Astrocyte (in vitro differentiated cells and primary cell): ENCODE data around the gene FAHD2B. TPM values are rescaled to one million over a fixed set of nuclear protein-coding genes. Genes with fewer than 3 reads are reported as not detected.
"Not testable (repeated sequence)": the region's sequence is repeated elsewhere in the genome, so short reads cannot be mapped to it uniquely, and the experiment has no call there.

Experiments
- DNase-seq: peaks from one replicate; pipeline ENCODE4 v3.0.0-alpha.2; 2010; ENCODE audit warnings: low read depth
- FAIRE-seq: peaks from 2 replicates; lab custom pipeline; 2011; peaks lifted over from hg19 to GRCh38; lab: Jason Lieb, UNC
- H2AFZ ChIP-seq: 2 replicates; pipeline ENCODE4 v1.6.0; 2012; ENCODE audit warnings: low read depth, low read length, inconsistent platforms
- H3K27ac ChIP-seq: 2 replicates; pipeline ENCODE4 v1.5.1; 2011; ENCODE audit warnings: low read depth, low read length, inconsistent platforms
- H3K27me3 ChIP-seq: 2 replicates; pipeline ENCODE4 v1.6.0; 2011; ENCODE audit warnings: low read length, inconsistent platforms; ENCODE audit not compliant: insufficient read depth
- H3K36me3 ChIP-seq: 2 replicates; pipeline ENCODE4 v1.5.1; 2011; ENCODE audit warnings: low read length, inconsistent platforms; ENCODE audit not compliant: insufficient read depth
- H3K4me1 ChIP-seq: 2 replicates; pipeline ENCODE4 v1.5.1; 2011; ENCODE audit warnings: low read length, inconsistent platforms; ENCODE audit not compliant: insufficient read depth
- H3K4me2 ChIP-seq: 2 replicates; pipeline ENCODE4 v1.6.0; 2012; ENCODE audit warnings: low read length, inconsistent platforms
- H3K4me3 ChIP-seq: 2 replicates; pipeline ENCODE4 v1.5.1; 2011; ENCODE audit warnings: low read depth, mild to moderate bottlenecking, low read length, inconsistent platforms; ENCODE audit not compliant: insufficient read depth
- H3K79me2 ChIP-seq: 2 replicates; pipeline ENCODE4 v1.6.0; 2012; ENCODE audit warnings: mild to moderate bottlenecking, low read length, inconsistent platforms; ENCODE audit not compliant: insufficient read depth
- H3K9ac ChIP-seq: 2 replicates; pipeline ENCODE4 v1.6.0; 2012; ENCODE audit warnings: mild to moderate bottlenecking, low read length, inconsistent platforms
- H3K9me3 ChIP-seq: 2 replicates; pipeline ENCODE4 v1.5.1; 2012; ENCODE audit warnings: low read depth, mild to moderate bottlenecking, low read length, inconsistent platforms; ENCODE audit not compliant: insufficient read depth
- H4K20me1 ChIP-seq: 2 replicates; pipeline ENCODE4 v1.6.0; 2012; ENCODE audit warnings: low read length, inconsistent platforms; ENCODE audit not compliant: insufficient read depth
- H3K27ac Mint-ChIP-seq: one replicate; pipeline ENCODE4 v1.8.0; 2021; ENCODE audit warnings: mild to moderate bottlenecking, mixed read lengths; ENCODE audit not compliant: unreplicated experiment
- H3K27me3 Mint-ChIP-seq: one replicate; pipeline ENCODE4 v1.8.0; 2021; ENCODE audit warnings: low read depth, mixed read lengths; ENCODE audit not compliant: unreplicated experiment
- H3K36me3 Mint-ChIP-seq: one replicate; pipeline ENCODE4 v1.8.0; 2021; ENCODE audit warnings: low read depth, mixed read lengths; ENCODE audit not compliant: unreplicated experiment
- H3K4me1 Mint-ChIP-seq: one replicate; pipeline ENCODE4 v1.8.0; 2021; ENCODE audit warnings: low read depth, mixed read lengths; ENCODE audit not compliant: unreplicated experiment
- H3K4me3 Mint-ChIP-seq: one replicate; pipeline ENCODE4 v1.8.0; 2021; ENCODE audit warnings: mild to moderate bottlenecking, moderate library complexity, mixed read lengths; ENCODE audit not compliant: unreplicated experiment
- H3K9me3 Mint-ChIP-seq: one replicate; pipeline ENCODE4 v1.8.0; 2021; ENCODE audit warnings: mild to moderate bottlenecking, mixed read lengths; ENCODE audit not compliant: unreplicated experiment
- CTCF ChIP-seq: IDR thresholded peaks from 2 replicates; pipeline ENCODE4 v1.5.1; 2011; ENCODE audit warnings: low read depth, mild to moderate bottlenecking, inconsistent platforms, low read length, moderate library complexity; ENCODE audit not compliant: insufficient read depth
- EZH2 ChIP-seq: IDR thresholded peaks from 2 replicates; pipeline ENCODE4 v1.6.1; 2012; ENCODE audit warnings: mild to moderate bottlenecking, low read length, inconsistent platforms; ENCODE audit not compliant: insufficient read depth
- total RNA-seq: library from RNA; stranded (reverse); gene quantifications from 2 replicates; pipeline ENCODE4 v1.2.1, GENCODE V29; 2021

FAHD2B gene
- total RNA-seq, 1 donor from 2014 or later: 4.3 TPM

GRCh38 chr2:97068074-97068473 is 26.6 kb downstream of the FAHD2B start:
- no peak overlapping the region for H3K4me2 ChIP-seq
- H3K4me3 ChIP-seq: no peak overlapping the region
- Mint-ChIP-seq H3K27ac (no peak overlapping the region), H3K36me3 (no peaks in the 10 kb centered on the region), H3K27me3 (peaks cover 23% of the 10 kb centered on the region), H3K9me3 (peaks cover 6% of the 10 kb centered on the region), H3K4me1 (no peaks in the 10 kb centered on the region), H3K4me3 (no peak overlapping the region)
- TF ChIP-seq EZH2 (no peak), CTCF (no peak)
- no peaks in the 10 kb centered on the region for H3K79me2 ChIP-seq
- no peaks in the 10 kb centered on the region for H3K36me3 ChIP-seq
- FAIRE-seq (no peak), DNase-seq (no peak)
- H3K27ac ChIP-seq: no peak overlapping the region
- no peaks in the 10 kb centered on the region for H3K4me1 ChIP-seq
- peaks cover 2% of the 10 kb centered on the region for H3K27me3 ChIP-seq
- H2AFZ ChIP-seq: no peak overlapping the region
- H3K9ac ChIP-seq: no peak overlapping the region
- peaks cover 5% of the 10 kb centered on the region for H3K9me3 ChIP-seq
- no peaks in the 10 kb centered on the region for H4K20me1 ChIP-seq

- Histone ChIP-seq H3K36me3 (no peaks in the 10 kb centered on the region), H3K4me3 (no peak overlapping the region), H3K79me2 (no peaks in the 10 kb centered on the region), H3K9me3 (peaks cover 5% of the 10 kb centered on the region), H4K20me1 (no peaks in the 10 kb centered on the region), H3K4me1 (no peaks in the 10 kb centered on the region), H3K4me2 (no peak overlapping the region), H3K9ac (no peak overlapping the region), H3K27ac (no peak overlapping the region), H2AFZ (no peak overlapping the region), H3K27me3 (peaks cover 2% of the 10 kb centered on the region)
- Mint-ChIP-seq H3K4me1 (no peaks in the 10 kb centered on the region), H3K27ac (no peak overlapping the region), H3K36me3 (no peaks in the 10 kb centered on the region), H3K4me3 (no peak overlapping the region), H3K27me3 (peaks cover 26% of the 10 kb centered on the region), H3K9me3 (peaks cover 6% of the 10 kb centered on the region)
- FAIRE-seq: no peak
- no peak for DNase-seq
- TF ChIP-seq CTCF (no peak), EZH2 (no peak)
Observed at GRCh38 chr2:97067279-97068004, 27.2 kb downstream of the FAHD2B start.

- not testable (repeated sequence) for H3K4me3 ChIP-seq, H3K9ac ChIP-seq, H3K27me3 ChIP-seq, H3K4me3 Mint-ChIP-seq, H3K27ac Mint-ChIP-seq, H2AFZ ChIP-seq, H3K9me3 ChIP-seq, H3K4me1 ChIP-seq, H3K4me1 Mint-ChIP-seq, H3K36me3 ChIP-seq, FAIRE-seq, H4K20me1 ChIP-seq, H3K4me2 ChIP-seq, H3K79me2 ChIP-seq, H3K27ac ChIP-seq, H3K9me3 Mint-ChIP-seq, DNase-seq, H3K36me3 Mint-ChIP-seq
- peaks cover 26% of the 10 kb centered on the region for H3K27me3 Mint-ChIP-seq
Observed at GRCh38 chr2:97066030-97066429, 28.7 kb downstream of the FAHD2B start.

- not testable (repeated sequence) for H3K36me3 Mint-ChIP-seq, H3K4me1 ChIP-seq, H3K36me3 ChIP-seq, H4K20me1 ChIP-seq, DNase-seq, H3K4me3 Mint-ChIP-seq, H3K9me3 Mint-ChIP-seq, H3K4me2 ChIP-seq, H3K27me3 ChIP-seq, H3K9ac ChIP-seq, H3K27ac ChIP-seq, FAIRE-seq, H3K27ac Mint-ChIP-seq, H3K79me2 ChIP-seq, H3K4me3 ChIP-seq, H2AFZ ChIP-seq, H3K4me1 Mint-ChIP-seq, H3K9me3 ChIP-seq
- H3K27me3 Mint-ChIP-seq: peaks cover 22% of the 10 kb centered on the region
Observed at GRCh38 chr2:97062020-97062419, 32.7 kb downstream of the FAHD2B start.

- H3K9me3 Mint-ChIP-seq, H3K4me3 Mint-ChIP-seq, H3K27me3 ChIP-seq, H3K36me3 Mint-ChIP-seq, H3K9me3 ChIP-seq, H3K4me2 ChIP-seq, H3K4me3 ChIP-seq, FAIRE-seq, H2AFZ ChIP-seq, H3K9ac ChIP-seq, H3K27ac Mint-ChIP-seq, H3K27ac ChIP-seq, H3K4me1 Mint-ChIP-seq, H3K36me3 ChIP-seq, H3K79me2 ChIP-seq, H4K20me1 ChIP-seq, DNase-seq, H3K4me1 ChIP-seq: not testable (repeated sequence)
- H3K27me3 Mint-ChIP-seq: peaks cover 15% of the 10 kb centered on the region
Observed at GRCh38 chr2:97059782-97060181, 34.9 kb downstream of the FAHD2B start.
